GM12878 (cell line): Measurements from ENCODE around the gene THBS3.

ENCODE experiments used
- CTCF ChIP-seq, 3 experiments: IDR thresholded peaks in 2 of 3; conservative IDR thresholded peaks in 1 of 3; 2 replicates each; pipeline ENCODE4 v1.5.1; 2011; ENCODE audit warnings: low read depth in 3 of 3, low read length in 3 of 3, mild to moderate bottlenecking in 3 of 3, control low read depth in 2 of 3, moderate library complexity in 2 of 3, inconsistent platforms in 1 of 3, mixed read lengths in 1 of 3; ENCODE audit not compliant: control insufficient read depth in 2 of 3, insufficient read depth in 1 of 3; ENCODE audit errors: extremely low read depth in 1 of 3
- ETV6 ChIP-seq, 2 experiments: fragments of 450-650 bp in 1 of 2; IDR thresholded peaks in 1 of 2; conservative IDR thresholded peaks in 1 of 2; 2 replicates each; pipeline ENCODE4 v1.6.1; 2014; ENCODE audit warnings: antibody characterized with exemption in 1 of 2, borderline replicate concordance in 1 of 2, low read depth in 1 of 2, mild to moderate bottlenecking in 1 of 2, moderate library complexity in 1 of 2
- LARP7 ChIP-seq: fragments of 450-650 bp; IDR thresholded peaks from 2 replicates; pipeline ENCODE4 v1.6.1; 2017; ENCODE audit warnings: mild to moderate bottlenecking
- POLR2A ChIP-seq: IDR thresholded peaks from 2 replicates; pipeline ENCODE4 v1.6.1; 2011; ENCODE audit warnings: low read depth, mild to moderate bottlenecking, low read length

GRCh38 chr1:155236451-155236850 is 28.8 kb upstream of the THBS3 start:
- TF ChIP-seq LARP7 (no peak), CTCF (IDR thresholded peaks at IDR 0.05 in 2 of 3, conservative IDR thresholded peaks at IDR 0.05 in 1 of 3; ENCODE audit: control insufficient read depth in 2 of 3, extremely low read depth in 1 of 3, insufficient read depth in 1 of 3, low read depth in 3 of 3, low read length in 3 of 3) (no peak), POLR2A (no peak), ETV6 (conservative IDR thresholded peaks at IDR 0.05 in 1 of 2, IDR thresholded peaks at IDR 0.05 in 1 of 2; ENCODE audit: borderline replicate concordance in 1 of 2, low read depth in 1 of 2) (no peak)
